GM21360 (cell line): ENCODE measurements around the gene CSN1S1.
A peak's percentile ranks its signal among the peaks of the same experiment; 100 is the strongest.
"Not testable (repeated sequence)": the region's sequence is repeated elsewhere in the genome, so short reads cannot be mapped to it uniquely, and the experiment has no call there.

Experiments used
- ATAC-seq: cut with Tn5 transposase; IDR thresholded peaks from one replicate; pipeline ENCODE4 v1.9.1; 2021; ENCODE audit warnings: mild to moderate bottlenecking, moderate library complexity; ENCODE audit not compliant: unreplicated experiment

CSN1S1 gene, protein sequence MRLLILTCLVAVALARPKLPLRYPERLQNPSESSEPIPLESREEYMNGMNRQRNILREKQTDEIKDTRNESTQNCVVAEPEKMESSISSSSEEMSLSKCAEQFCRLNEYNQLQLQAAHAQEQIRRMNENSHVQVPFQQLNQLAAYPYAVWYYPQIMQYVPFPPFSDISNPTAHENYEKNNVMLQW

DNA sequence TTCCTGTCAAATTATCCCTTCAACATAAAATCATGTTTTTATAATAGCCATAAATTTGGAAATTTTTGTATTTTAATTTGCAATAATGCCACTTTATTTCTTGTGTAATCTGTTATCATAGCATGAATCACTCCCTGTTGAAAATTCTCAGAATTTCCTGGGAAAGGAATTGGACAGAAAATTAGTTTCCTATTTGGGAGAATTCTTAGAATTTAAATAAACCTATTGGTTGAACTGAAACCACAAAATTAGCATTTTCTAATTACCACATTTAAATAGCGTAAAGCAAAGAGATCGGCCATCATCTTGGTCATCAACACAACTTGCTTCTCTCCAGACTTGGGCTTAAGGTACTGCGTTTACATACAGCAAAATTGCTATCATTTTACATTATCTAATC, at the start of gene CSN1S1:
Gene CSN1S1, plus strand, starts transcription at position 301 of the 400 bp plus-strand sequence. CDS start 1,488 bp downstream, outside the sequence.
- no peak for ATAC-seq

DNA sequence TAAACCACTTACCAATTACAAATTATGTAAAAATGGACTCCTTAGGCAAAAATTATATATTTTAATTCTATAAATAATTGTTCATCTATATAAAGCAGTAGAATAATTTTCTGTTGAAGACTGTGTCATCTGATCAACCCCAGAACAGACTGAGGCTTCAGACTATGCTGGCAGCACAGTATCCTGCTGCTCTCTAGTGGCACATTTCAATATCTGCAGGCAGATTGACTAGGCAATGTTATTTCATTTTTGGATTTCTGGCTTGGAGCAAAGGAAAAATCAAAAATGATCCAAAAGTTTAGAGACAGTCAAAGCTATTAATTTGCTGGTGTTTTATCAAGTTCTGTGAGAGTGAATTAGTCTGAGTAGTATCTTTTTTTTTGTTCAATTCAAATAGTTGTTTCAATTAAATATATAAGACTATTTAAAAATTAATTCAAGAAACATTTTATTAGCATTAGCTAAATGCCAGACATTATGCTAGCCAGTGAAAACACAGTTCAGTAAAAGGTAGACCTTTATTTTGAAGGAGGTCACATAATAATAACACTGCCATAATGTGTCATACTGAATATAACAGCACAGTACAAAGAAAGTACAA, 49.6 kb upstream of the CSN1S1 start:
- ATAC-seq: peak; percentile 92

DNA sequence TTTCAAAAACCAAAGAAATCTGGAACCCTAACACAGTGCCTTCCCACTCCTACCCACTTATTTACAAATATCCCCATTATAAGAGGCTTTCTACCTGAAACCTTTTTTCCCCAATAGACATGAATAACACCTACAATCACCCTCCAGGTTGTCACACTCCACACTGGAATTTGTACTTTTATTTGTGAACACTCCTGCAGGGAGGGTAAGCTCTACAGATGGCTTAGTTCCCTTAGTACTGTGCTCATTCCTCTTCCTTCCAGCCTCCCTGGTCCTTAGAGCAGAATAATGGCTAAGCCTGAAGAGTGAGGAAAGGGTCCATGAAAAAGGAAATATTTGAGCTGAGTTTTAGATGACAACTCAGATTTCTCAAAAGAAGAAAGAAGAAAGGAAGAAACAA, 48.7 kb upstream of the CSN1S1 start:
- no peak for ATAC-seq

DNA sequence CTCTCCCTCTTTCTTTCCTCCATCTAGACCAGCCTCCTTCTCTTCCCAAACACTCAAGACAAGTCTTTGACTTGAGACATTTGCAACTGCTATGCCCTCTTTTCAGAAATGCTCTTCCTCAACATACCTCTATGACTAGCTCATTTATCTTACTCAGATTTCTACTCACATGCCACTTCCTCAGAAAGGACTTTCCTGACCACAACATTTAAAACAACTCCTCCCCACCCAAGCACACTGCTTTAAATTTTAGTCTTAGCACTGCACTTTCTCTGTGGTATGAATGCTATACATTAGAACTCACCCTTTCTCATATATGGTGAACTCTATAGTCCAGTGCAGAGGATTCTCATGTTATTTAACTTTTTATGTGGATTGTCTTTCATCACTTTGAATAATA, 42.5 kb upstream of the CSN1S1 start:
- ATAC-seq: no peak

DNA sequence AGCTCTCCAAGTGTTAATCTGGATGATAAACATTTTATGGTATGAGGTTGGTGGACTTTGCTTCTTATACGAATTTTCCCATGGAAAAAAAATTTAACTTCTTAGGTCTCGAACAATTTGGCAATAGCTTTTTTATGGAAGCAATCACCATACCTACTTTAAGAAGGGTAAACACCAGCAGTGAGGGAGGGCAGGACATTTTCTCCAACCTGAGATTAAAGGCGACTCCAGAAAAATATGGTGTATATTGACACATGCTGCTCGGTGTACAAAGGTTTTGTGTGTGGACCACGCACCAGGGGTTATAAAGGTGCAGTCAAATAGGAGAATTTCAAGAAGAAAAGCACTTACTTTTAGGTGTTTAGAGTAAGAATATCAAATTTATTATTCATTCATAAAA, 36.7 kb upstream of the CSN1S1 start:
- ATAC-seq: no peak

DNA sequence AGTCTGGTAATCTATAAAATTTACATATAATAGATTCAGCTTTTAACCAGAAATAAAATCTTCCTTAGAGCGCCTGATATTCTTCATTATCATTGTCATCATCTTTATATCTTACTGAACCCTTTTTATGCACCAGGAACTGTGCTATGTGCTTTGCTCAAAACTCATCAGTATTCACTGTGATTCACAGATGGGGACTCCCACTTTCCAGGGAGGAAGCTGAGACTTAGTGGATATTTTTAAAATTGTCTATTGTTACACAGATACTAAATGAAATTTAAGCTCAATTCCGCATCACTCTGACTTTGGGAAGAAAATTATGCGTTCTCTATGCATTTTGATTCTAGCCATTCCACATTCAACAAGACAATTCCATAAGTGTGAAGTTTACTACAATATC, 36.1 kb upstream of the CSN1S1 start:
- no peak for ATAC-seq

DNA sequence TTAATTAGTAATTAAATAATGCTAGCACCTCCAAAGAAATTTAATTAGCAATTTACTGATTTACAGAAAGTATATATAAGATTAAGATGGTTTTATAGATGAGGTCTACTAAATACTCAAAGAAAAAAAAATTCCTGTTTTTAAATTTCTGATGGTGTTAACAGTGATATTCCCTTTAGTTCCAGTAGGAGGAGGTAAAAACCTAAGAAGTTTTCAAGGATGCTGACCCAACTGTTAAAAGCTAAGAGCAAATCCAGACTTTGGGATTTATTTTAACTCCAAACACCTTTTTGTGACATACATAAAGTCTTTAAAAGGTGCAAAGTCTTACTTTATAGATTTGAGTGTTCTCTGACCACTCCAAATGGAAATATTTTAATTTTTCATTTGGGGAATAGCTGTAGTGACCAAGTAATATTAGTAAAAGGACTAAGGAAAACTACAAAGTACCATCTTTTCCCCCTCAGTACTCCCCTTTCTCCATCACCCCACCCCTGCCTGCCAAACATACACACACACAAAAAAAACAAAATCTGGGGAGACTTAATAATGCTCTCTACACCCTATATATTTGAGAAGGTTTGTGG, 34.2 kb upstream of the CSN1S1 start:
- ATAC-seq: no peak

DNA sequence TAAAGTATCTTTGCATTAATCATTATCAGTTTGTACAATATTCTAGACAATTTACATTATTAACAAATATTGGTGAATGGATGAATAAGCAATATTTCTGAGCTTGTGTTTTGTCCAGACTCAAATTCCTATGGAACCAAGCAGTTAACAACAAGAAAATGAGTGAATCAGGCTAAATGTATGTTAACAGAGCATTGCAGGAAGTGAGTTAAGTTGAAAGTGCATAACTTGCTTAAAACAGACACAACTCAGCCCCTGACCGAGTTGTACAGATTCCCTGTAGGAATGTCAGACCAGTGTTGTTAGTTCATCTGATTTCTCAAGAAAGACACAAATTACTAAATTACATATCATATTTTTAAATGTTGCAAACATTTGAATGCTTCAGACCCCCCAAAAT, 23.7 kb upstream of the CSN1S1 start:
- ATAC-seq: no peak

DNA sequence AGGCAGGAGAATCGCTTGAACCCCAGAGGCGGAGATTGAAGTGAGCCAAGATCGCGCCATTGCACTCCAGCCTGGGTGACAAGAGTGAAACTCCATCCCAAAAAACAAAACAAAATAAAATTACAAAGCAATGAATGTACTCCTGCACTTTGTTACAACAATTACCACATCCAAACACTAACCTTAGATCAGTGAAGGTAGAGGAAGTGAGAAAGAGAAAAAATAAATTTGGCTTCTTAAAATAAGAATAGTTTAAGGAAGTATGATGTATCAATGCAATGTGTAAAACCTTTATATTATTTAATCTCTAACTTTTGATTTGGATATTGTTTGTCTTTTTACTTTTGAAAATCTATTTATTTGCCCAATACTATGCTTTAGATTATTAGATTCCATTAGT, 21.7 kb upstream of the CSN1S1 start:
- no peak for ATAC-seq

DNA sequence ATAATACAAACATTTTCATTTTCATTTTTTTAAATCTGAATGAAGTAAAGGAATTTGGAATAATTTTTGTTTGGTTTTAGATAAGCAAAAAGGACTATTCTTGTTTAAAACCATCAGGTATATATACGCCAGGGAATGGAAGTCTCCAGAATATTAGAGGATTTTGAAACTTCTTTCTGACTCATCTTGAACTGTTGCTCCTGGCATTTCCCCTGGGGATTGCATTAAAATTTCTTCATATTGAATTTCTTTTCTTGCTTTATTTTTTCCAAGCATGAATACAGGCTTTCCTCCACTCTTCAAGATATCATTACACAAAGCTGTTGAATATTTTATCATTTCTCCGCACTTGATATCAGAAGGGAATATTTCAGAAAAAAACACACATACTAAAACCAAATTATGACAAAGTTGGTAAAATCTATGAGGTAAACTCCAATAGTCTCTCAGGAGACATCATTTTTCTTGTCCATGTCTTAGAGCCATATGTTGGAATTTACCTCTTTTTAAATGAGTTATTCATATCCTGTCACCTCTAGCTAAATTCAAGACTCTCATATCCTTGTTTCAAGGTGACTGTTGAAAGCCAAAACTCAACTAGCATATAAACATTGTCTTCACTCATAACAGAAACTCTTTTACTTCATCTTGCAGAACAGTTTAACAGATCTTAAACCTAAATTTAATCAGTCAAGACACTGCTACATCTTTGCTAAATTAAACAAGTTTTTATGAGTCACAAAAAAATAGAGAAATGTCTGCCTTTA, 20.7 kb upstream of the CSN1S1 start:
- ATAC-seq: peak; percentile 94

DNA sequence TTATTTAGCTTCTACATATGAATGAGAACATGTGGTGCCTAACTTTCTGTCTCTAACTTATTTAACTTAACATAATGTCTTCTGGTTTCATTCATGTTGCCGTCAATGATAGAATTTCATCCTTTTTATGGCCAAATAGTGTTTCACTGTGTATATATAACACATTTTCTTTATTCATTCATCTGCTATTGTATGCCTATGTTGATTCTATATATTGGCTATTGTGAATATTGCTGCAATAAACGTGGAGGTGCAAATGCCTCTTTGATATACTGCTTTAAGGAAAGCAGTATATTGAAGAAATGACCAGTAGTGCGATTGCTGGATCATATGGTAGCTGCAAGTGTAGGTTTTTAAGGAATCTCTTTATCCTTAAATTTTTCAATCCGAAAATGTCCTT, 10.0 kb upstream of the CSN1S1 start:
- ATAC-seq: no peak

DNA sequence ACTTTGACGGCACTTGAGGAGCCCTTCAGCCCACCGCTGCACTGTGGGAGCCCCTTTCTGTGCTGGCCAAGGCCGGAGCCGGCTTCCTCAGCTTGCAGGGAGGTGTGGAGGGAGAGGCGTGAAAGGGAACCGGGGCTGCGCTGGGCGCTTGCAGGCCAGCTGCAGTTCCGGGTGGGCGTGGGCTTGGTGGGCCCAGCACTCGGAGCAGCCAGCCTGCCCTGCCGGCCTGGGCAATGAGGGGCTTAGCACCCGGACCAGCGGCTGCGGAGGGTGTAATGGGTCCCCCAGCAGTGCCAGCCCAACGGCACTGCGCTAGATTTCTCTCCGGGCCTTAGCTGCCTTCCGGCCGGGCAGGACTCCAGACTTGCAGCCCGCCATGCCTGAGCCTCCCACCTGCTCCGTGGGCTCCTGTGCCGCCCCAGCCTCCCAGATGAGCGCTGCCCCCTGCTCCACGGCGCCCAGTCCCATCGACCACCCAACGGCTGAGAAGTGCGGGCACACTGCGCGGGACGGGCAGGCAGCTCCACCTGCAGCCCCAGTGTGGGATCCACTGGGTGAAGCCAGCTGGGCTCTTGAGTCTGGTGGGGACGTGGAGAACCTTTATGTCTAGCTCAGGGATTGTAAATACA, 7.0 kb upstream of the CSN1S1 start:
- not testable (repeated sequence) for ATAC-seq

DNA sequence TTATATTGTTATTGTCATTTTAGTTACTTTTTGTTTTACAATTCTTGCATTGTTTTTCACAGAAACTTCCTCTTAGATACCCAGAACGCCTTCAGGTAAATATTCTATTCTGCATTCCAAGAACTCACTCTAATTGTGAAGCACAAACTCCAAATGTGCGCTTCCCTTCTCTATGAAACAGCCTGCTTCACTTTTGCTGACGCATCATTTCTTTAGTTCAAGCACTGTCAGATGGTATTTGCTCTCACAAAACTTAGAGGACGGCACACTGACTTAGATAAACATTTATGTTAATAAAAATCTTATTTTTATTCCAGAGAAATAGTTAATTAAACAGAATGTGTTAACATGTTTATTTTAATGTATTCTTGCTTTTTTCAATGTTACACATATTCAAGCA, 3.3 kb downstream of the CSN1S1 start:
- no peak for ATAC-seq

DNA sequence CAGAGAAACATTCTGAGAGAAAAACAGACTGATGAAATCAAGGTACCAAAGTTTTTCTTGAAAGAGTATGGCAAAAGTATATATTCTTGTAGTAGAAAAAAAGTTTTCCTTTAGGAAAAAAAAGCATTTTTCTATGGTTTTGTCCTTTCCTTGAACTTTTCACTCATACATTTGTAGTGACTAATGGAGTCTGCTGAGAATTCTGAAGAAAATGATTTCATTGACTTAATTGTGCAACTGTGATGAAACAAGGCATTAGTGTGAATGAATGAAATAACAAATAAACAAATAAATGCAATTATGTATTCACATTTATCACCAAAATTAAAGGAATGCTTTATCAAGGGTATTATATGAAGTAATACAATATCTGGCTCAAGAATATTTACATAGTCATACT, 5.7 kb downstream of the CSN1S1 start:
- no peak for ATAC-seq

DNA sequence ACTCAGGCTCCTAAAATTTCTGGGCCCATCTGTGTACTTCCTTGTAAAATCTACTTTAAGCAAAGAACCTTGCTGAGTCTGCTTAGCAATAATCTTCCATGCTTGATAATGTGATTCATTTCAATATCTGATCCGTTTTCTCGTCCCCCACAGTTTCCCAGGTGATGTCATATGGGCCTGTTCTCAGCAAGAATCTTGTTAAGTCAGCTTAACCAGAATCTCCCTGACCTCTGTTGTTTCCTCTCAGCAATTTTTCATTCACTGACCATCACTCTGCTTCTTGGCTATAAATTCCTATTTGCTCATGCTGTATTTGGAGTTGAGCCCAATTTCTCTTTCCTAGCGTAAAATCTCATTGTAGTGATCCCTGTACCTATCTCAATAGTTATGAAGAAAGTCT, 20.7 kb downstream of the CSN1S1 start:
- no peak for ATAC-seq

DNA sequence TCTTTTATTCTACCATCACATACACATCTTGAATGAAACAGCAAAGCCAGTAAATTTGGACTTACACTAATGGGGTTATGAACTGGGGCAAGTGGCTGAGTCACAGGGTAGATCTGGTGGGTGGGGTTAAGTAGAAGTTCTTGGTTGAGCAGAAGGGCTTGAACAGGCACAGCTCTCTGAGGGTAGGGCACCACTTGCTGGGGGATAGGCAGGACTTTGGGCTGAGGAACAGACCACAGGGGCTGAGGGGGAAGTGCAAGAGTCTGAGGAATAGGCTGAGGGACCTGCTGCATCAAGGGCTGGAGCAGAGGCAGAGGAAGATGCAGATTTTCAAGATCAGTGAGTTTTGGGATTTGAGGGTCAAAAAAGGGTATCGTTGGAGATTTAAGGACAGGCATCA, 26.3 kb downstream of the CSN1S1 start:
- ATAC-seq: no peak

DNA sequence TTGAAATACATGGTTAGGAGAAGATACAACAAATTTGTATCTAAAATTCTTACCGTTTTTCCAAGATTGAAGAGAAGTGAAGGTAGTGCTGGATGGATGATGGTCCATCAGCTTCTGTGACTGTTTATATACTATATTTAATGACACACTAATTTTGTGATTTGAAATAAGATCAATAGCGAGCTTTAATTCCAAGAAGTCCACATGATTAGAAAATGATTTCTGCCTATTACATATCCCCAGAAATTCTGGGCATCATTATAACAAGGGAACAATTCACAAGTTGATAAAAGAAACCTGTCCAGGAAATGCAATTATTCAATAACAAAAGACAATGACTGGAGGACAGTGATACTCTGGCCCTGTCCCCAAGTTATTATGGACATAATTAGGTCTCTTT, 34.8 kb downstream of the CSN1S1 start, which contains the start of gene CSN2:
Gene CSN2, minus strand, starts transcription at position 101 of the 400 bp plus-strand sequence. CDS start 4,733 bp downstream, outside the sequence.
- no peak for ATAC-seq

DNA sequence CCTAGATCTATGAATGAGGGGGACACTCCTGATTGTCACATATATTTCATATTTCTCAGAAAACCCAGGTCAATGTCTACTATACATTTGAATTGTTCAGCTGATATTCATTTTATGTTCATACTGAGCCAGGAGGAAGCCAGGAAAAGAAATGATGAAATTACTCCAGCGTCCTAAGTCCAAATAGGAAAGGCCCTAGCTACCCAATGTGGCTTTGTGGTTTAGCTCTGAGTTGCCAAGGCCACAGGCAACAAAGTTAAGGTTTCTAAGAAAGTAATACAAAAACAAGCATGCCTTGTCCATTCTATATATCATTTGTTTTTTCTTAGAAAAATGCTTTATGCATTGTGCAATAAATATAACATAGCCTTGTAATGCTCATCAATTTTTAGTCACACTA, 39.2 kb downstream of the CSN1S1 start:
- ATAC-seq: no peak

DNA sequence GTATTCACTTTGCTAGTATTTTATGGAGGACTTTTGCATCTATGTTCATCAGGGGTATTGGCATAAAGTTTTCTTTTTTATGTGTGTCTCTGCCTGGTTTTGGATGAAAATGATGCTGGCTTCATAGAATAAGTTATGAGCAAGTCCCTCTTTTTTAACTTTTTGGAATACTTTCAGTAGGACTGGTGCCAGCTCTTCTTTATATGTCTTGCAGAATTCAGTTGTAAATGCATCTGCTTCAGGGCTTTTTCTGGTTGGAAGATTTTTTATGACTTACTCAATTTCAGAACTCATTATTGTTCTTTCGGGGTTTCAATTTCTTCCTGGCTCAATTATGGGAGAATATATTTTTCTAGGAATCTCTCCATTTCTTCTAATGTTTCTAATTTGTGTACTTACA, 43.8 kb downstream of the CSN1S1 start:
- no peak for ATAC-seq

DNA sequence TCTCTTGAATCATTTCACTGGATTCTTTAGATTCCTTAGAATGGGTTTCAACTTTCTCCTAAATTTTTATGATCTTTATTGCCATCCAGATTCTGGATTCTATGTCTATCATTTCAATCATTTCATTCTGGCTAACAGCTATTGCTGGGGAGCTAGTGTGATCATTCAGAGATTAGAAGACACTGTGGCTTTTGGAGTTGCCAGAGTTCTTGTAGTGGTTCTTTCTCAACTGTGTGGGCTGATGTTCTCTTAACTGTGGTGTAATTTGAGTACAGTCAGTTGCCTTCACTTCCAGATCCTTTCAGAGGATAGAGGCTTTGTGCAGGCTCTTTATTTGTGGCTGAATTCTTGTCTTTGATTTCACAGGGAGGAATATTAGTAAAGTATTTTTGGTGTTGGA, 46.7 kb downstream of the CSN1S1 start:
- ATAC-seq: no peak

DNA sequence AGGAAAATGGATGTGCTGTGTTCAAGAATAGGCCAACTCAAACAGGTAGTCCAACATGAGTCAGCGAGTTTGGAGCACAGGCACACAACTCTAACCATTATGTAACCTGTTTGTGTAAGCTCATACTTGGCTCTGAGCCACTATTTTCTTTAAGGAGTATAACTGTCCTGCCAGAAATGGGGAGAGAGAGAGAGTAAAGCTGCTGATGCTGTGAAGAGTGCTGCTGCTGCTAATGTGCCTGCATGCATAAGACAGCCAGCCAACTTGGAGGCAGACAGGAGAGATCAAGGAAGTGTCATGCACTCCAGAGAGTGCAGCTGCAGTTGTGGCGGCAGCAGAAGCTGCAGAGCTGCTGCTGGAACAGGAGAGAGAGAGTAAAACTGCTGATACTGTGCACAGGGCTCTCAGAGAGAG, 53.2 kb downstream of the CSN1S1 start:
- ATAC-seq: peak; percentile 46
